Measurements from ENCODE around the gene PEDS1.
"Not testable (repeated sequence)": the region's sequence is repeated elsewhere in the genome, so short reads cannot be mapped to it uniquely, and the experiment has no call there.

The PEDS1 gene

GRCh38 chr20:50153500-50154377, at the start of gene PEDS1:
Gene PEDS1 (minus strand): TSS chr20:50153723. CDS start chr20:50153637, 86 bp downstream.
- DNase-seq = peak; percentile 90 to 97

GRCh38 chr20:50202677-50203076, 49.2 kb upstream of the PEDS1 start:
- DNase-seq = no peak

GRCh38 chr20:50201710-50202109, 48.2 kb upstream of the PEDS1 start:
- not testable (repeated sequence) for DNase-seq

GRCh38 chr20:50200482-50201104, 47.1 kb upstream of the PEDS1 start:
- no peak for DNase-seq

GRCh38 chr20:50199703-50200102, 46.2 kb upstream of the PEDS1 start:
- DNase-seq = no peak

- DNase-seq = no peak
These were observed 45.2 kb upstream of the PEDS1 start for GRCh38 chr20:50198716-50199115.

GRCh38 chr20:50198180-50198666, 44.7 kb upstream of the PEDS1 start:
- no peak for DNase-seq

GRCh38 chr20:50197463-50198179, 44.1 kb upstream of the PEDS1 start:
- no peak for DNase-seq

GRCh38 chr20:50196896-50197295, 43.4 kb upstream of the PEDS1 start:
- no peak for DNase-seq

- no peak for DNase-seq
These were observed 42.7 kb upstream of the PEDS1 start for GRCh38 chr20:50196248-50196647.

GRCh38 chr20:50195524-50196120, 42.1 kb upstream of the PEDS1 start:
- DNase-seq = no peak

- no peak for DNase-seq
These were observed 41.5 kb upstream of the PEDS1 start for GRCh38 chr20:50194831-50195523.

- DNase-seq = no peak
These were observed 40.9 kb upstream of the PEDS1 start for GRCh38 chr20:50194422-50194830.

GRCh38 chr20:50193836-50194421, 40.4 kb upstream of the PEDS1 start:
- no peak for DNase-seq

GRCh38 chr20:50193199-50193835, 39.8 kb upstream of the PEDS1 start:
- DNase-seq = no peak

- peak; percentile 79 to 87 for DNase-seq
These were observed 39.1 kb upstream of the PEDS1 start for GRCh38 chr20:50192364-50193198.

- DNase-seq = peak; percentile 53 to 70
These were observed 38.2 kb upstream of the PEDS1 start for GRCh38 chr20:50191544-50192363.

GRCh38 chr20:50191065-50191543, 37.6 kb upstream of the PEDS1 start:
- DNase-seq = peak in 1 of 2 experiments; percentile 57
